GM19438 (cell line): ENCODE results near the gene SLC43A2.

ENCODE experiments used
- ATAC-seq: cut with Tn5 transposase; IDR thresholded peaks from one replicate; pipeline ENCODE4 v1.9.1; 2021; ENCODE audit warnings: low read depth; ENCODE audit not compliant: unreplicated experiment

The SLC43A2 gene

DNA sequence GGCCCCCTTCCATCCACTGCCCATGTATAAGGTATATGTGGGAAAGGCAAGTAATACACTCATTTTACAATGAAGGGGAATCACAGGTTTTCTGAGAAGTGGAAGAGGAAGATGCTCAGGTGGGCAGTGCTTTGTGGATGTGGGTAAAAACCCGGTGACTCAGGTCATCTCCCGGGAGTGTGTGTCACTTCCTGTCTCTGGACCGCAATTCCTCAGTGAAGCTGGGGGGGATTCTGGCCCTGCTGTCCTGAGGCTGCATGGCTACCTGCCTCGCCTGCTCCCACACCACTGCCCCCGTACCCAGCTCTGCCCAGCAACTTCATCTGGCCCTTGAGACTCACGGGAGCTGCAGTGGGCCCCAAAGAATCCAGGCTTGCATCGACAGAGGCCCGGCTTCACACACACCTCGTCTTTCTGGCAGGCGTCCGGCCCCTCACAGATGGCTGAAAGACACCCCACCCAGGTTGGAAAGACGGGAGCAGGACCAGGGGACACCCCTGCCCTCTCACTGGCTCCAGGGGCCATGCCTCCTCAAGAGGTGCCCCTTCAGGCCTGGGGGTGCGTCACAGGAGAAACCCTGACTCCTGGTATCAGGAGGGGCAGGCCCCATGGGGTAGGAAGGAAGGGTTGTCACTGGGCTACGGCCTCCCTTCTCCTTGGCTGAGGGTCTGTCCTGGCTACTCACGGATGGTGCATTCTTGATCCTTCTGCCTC, 16.0 kb upstream of the SLC43A2 start:
- ATAC-seq = no peak

DNA sequence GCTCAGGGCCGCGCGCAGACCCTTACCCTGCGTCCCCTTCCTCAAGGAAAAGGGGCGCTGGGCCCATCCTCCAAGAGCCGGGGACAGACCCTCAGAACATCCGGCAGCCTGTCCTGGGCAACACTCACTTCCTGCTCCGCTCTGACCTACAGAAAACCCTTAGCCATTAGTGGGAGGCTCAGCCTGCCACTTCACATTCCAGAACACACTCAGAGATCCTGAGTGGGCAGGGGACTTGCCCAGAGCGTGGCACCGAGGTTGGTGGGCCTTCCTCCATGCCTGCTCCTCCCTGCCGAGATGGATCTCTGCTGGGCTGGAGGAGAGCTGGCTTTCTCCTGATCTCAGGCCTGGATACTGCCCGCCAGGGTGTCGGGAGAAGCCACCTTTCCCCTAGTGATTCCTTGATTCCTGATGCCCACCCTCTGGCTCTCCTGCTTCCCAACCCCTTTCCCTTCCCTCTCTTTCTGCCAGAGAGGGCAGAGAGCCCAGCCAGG, 15.4 kb upstream of the SLC43A2 start:
- no peak for ATAC-seq

DNA sequence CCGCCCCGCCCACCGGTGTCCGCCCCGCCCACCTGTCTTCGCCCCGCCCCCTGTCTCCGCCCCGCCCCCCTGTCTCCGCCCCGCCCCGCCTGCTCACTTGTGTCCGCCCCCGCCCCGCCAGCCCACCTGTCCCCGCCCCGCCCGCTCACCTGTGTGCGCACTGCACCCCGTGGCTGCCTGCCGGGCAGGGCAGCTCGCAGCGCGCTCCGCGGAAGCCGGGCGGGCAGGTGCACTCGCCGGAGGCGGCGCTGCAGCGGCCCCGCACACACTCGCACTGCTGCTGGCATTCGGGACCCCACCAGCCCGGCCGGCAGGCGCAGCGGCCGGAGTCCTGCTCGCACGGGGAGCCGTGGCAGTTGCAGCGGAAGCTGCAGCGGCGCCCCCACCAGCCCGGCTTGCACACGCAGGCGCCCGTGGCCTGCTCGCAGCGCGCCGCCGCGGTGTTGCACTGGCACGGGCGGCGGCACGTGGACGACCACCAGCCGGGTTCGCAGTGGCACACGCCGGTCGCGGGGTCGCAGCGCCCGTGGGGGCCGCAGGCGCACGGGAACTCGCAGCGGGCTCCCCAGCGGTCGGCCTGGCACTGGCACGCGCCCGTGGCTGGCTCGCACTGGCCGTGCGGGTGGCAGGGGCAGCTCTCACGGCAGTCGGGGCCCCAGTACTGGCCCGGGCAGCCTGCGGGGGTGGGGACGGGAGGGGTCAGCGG, 14.8 kb upstream of the SLC43A2 start:
- ATAC-seq = no peak

DNA sequence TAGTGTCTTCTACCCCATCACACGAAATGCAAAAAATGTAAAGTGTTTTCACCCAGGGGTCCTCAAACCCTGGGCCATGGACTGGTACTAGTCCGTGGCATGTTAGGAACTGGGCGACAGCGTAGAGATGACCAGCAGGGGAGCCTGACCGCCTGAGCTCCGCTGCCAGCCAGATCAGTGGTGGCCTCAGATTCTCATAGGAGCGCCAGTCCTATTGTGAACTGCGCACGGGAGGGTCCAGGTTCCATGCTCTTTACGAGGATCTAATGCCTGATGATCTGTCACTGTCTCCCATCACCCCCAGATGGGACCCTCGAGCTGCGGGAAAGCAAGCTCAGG, 12.4 kb upstream of the SLC43A2 start:
- ATAC-seq = no peak

DNA sequence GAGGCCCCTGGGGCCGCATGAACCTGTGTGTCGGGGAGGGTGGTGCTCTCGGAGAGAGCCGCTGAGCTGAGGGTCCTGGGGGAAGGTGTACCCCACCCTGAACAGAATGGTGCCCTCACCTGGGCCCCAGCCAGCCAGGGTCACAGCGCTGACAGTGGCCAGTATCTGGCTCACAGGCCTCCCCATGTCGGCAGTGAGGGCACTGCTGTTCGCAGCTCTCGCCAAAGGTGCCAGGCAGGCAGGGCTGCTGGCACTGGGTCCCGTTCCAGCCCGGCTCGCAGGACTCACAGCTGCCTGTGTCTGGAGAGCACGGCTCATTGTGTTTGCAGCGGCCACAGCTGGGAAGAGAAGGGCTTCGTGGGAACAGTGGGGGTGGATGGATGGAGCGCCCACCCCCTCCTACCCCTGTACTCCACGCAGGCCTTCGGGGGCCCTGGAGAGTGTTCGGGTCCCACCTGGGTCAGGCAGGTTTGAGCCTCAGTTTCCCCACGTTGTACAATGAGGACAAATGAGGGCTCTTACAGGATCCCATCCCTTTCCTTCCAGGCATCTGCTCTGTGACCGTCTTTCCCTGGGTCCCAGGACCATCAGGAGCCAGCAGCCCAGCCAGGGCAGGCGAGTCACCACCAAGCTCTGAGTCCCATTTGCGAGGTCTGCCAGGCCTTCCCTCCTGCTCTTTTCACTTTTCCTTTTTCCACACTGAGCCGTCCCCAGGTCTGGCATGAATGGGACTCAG, 11.9 kb upstream of the SLC43A2 start:
- ATAC-seq = no peak

DNA sequence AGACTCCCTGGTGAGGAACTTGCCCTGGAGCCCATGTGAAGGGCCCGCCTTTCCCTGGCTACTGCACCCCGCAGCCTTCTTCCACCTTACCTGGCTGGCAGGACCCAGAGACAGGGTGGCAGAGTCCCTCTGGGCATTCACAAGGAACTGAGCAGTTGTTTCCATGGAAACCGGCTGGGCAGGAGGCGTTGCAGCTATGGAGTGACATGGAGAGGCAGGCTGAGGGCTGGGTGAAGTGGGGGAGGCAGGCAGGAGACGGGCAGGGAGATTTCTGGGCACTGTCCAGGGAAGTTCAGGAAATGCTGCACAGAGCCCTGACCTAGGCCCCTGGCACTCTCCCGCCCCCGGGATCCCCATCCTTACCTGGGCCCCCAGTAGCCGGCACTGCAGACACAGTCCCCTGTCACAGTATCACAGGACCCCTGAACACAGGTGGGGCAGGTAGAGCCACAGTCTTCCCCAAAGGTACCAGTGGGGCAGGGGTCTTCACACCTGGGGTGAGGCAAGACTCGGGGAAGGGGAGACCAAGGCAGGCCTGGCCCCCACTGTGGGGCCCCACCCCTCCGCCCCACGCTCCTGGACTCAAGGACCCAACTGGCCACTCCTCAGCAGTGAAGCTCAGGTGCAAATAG, 11.0 kb upstream of the SLC43A2 start:
- ATAC-seq = no peak

DNA sequence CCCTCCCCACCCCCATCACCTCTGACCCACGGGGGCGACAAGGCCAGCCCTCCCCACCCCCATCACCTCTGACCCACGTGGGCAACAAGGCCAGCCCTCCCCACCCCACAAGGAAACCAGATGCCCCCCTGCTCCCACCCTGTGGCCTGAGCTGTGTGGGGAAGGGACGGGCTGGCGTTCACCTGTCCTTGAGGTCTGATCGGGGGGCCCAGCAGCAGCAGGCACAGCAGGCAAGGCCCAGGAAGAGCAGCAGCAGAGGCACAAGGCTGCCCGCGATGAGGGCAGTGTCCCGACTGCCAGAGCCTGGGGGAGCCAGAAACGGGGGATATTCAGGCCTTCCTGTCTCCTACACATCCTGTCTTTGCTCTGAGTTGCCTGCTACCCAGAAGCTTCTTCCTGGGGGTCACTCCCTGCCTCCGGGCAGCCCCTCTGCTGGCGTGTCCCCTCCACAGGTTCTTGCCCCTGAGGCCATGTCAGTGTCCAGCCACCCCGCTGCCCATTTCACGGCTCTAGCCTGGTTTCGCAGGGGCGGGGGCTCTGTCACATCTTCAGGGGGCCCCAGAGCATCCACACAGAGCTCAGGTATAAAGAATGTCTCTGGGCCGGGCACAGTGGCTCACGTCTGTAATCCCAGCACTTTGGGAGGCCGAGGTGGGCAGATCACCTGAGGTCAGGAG, 10.1 kb upstream of the SLC43A2 start:
- no peak for ATAC-seq

DNA sequence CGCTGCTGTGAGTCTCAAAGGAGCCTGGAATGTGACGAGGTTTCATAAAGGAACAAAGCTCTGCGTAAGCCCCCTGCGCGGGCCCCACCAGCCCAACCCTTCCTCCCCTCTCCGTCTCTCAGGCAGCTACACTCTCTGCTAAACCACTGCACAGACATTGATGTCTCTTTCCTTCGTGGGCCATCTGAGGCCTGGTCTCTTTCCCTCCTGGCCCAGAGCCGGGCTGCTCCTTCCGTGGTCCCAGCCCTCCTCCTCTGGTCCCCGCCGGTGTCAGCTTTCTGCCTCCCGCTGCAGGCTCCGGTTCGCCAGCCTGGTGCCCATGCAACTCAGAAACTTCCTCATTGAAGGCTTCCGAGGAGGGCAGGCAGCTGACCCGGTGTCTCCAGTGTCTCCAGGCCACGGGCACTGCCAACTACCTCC, 9.5 kb upstream of the SLC43A2 start:
- no peak for ATAC-seq

DNA sequence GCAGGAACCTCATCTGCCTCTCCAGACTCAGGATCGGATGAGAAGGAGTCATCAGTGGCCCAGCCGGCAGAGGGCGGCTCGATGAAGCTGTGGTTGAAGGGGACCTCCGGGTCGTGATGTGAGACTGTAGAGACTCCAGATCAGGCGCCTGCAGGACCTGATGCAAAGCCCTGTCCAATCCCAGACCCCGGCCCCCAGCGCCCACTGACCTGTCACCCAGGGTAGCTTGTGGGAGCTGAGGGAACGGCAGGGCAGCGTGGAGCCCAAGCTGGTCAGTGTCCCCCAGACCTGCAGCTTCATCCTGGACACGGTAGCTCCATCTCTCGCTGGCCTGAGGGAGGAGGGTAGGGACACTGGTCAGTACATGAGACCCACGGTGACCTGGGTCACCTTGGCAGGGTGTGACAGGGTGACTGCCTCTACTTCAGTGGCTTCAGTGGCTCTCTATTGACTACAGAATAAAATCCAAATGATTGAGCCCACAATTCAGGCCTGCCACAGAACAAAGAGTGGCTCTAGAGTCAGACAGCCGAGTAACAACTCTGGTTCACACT, 8.2 kb upstream of the SLC43A2 start:
- no peak for ATAC-seq

DNA sequence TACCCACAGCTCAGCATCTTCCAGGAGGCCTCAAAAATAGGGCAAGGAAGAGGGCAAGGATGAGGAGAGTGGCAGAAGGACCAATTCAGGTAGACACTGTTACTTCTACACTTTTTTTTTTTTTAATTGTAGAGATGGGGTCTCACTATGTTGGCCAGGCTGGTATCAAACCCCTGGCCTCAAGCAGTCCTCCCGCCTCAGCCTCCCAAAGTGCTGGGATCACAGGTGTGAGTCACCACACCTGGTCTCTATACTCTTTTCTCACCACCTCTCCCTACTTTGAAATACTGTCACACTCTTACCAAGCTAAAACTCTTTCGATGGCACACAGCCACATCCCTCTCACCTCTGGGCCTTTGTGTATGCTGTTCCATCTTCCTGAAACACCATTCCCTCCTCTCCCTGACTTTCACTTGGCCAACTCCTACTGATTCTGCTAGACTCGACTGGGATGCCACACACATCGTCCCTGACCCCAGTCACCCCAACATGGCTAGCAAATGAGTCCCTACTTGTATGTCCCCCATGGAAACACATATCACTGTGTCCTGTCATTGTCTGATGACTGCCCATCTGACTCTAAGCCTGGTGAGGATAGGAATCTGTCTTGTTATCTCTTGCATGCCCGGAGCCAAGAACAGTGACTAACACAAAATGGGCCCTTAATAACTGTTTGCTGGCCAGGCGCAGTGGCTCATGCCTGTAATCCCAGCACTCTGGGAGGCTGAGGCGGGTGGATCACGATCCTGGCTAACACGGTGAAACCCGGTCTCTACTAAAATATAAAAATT, 7.2 kb upstream of the SLC43A2 start:
- ATAC-seq = no peak

DNA sequence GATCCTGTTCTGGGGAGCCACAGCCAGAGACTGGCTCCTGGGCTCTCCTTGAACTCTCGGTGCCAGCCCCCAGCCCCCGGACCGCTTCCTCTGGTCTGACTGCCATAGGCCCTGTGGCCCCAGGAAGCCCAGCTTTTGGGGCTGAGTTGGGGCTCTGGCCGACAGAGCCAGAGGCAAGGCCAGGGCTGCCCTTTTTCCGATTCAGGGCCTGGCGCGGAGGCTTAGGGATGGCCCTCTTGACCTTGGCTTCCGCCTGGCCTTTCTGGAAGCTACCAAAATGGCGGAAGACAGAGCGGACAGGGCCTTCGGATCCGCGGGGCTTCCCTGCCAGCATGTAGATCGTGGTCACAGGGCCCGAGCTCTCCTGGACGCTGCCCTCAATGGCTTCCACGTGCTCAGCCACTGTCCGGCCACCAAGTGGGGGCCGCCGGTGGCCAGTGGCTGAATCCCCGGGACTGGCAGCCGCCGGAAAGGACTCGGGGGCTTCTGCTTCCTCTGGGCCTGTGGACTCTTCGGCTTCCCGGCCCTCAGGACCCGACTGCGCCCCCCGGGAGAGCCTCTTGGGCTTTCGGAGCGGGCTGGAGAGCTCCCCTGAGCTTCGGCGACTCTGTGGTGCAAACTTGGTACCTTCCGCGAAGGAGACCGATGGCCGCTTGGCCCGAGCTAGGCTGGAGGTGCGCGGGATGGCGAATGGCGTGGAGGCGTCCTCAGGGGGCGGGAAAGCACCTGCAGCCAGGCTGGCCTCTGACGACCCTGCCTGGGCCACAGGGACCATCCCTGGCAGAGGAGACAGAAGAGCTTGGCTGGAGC, 6.4 kb upstream of the SLC43A2 start:
- ATAC-seq = no peak

DNA sequence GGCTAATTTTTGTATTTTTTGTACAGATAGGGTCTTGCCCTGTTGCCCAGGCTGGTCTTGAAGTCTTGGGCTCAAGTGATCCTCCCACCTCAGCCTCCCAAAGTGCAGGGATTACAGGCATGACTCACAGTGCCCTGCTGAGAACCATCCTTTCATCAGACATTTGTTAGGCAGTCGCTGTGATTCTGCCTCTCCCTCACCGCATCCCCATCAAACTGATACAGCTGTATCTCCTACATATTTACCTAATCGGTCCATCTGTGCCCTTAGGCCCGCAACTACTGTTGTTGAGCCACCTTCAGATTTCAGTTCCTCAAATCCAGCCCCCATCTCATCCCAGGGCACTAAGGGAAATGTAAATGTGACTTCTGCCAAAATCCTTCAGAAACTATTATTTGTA, 2.0 kb upstream of the SLC43A2 start:
- ATAC-seq = no peak

DNA sequence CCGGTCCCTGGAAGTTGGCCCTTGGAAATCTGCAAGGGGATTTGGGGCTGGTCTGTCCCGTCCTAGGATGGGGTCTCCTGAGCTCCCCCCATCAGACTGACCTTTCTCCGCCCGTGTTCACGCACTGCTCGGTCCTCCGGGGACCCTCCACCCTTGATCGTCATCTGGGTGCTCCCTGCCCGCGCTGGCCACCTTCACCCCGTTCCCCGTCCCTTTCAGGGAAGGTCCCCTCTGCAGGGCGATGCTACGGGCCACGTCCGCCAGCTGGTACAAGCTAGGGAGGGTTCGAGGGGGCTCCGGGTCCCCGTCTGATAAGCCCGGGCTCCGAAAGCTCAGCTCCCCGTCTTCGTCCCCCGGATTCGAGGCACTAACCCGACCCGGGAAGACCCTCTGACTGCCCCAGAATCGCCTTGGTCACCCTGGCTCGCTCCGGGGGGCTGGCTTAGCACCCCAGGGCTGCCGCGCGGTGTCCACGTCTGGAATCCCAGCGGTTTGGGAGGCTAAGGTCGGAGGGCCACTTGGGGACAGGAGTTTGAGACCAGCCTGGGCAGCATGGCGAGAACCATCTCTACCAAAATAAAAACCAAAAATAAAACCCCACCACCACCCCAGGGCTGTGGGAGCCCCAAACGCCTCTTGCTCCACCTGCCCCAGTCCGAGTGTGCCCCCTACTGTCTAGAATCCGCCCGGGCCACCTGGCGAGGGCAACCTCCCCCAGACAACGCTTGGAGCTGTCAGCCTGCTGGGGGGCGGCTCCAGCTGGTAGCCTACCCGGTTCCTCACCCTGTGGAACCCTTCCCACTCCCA, 1.1 kb upstream of the SLC43A2 start:
- no peak for ATAC-seq

DNA sequence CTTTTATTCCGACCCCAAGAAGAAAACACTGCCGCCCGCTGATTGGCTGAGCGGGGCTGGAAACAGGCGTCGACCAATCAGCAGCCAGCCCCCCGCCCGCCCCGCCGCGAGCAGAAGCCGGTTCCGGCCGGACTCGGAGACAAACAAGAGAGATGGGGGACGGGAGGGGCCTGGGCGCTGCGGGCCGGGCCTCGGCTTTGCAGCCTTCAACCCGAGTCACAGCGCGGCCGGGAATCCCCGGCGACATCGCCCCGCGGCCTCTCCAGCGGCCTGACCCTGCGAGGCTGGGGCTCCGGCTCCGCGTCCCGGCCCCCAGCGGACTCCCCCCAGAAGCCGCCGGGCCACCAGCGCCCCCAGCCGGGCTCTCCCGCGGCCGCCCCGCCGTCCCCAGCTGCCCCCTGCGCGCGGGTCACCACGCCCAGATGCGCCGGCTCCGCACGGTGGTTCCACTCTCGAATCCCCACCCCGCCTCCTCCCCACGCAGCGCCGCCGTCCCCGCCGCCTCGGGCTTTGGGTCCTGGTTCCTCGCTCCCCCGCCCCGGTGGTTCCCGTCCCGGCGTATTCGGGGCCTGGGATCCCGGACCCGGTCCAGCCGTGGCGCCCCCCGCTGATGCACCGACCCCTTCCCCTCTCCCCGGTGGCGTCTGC, 346 bp upstream of the SLC43A2 start:
- peak; percentile 54 for ATAC-seq

DNA sequence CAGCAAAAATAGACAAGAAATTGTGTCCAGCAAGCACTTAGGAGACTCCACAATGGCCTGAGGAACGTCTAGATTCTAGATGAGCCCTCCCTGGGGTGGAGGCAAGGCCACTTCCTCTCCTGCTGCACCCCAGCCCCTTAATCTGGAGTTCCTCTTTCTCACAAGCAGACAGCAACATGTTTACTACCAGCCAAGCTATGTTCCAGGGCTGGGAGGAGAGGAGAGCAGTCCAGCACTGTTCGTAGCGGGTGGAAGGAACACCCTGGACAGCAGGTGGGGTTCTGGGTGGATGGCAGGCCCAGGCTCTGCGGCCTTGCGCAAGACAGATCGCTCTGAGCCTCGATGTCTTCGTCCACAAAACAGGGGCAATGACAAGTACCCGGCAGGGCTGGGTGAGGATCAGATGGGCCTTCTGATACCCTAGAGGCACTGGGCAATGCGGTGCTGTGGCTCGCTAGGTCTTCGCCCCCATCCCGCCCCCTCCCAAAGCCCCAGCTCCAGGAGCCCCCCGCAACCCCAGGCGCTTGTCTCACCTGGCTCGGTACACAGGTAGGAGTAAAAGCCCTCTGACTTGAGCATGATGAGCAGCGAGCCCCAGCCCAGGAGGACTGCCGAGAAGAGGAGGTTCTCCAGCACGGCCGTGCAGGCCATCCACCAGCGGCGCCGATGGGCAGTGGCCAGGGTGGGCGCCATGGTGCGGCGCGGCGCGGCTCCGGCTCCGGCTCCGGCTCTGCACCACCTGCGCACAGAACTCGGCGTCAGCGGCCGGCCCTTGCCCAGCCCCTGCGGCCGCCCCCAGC, 1.3 kb downstream of the SLC43A2 start:
- ATAC-seq = no peak

DNA sequence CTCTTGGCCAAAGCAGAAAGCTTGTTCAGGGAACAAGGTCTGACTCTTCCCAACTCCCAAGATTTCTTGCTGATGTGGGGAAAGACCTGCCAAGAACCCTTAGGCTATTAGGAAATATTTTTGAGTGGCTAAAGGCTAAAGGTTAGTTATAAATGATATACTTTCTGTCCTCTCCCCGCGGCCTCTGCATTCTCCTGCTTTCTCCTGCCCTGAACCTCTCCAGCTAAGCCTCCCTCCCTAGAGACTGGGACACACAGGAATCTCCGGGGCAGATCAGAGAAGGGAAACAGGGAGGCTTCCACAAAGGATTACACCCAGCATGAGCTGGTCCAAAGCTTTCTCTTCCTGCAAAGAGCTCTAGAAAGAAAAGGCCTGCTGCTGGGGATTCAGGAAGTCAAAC, 2.3 kb downstream of the SLC43A2 start:
- ATAC-seq = no peak

DNA sequence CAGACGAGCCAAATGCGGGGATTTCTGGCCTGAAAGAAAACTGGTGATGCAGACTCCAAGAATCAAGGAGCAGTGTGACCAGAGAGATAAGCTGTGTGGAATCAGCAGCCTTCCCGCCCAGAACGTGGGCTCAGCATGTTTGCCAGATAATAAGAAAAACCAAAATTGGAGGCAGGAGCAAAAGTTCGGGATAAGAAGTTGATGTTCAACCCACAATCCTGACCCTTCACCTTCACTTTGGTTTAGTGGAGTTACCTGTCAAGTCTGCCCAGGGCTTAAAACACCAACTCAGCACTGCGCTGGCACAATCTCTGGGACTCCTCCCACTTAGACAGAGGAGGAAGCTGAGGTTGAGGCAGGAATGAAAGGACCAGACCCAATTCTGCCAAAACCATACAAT, 3.1 kb downstream of the SLC43A2 start:
- ATAC-seq = no peak
